Astrocyte of the spinal cord (primary cell): ENCODE data around the gene PHACTR4.

Source experiments
- DNase-seq: peaks from one replicate; pipeline ENCODE4 v3.0.0; 2011; ENCODE audit warnings: low read depth, low spot score
- H3K4me3 ChIP-seq: 2 replicates; pipeline ENCODE4 v1.5.1; 2011; ENCODE audit warnings: low read depth, mild to moderate bottlenecking, low read length, moderate library complexity
- in situ Hi-C: cut with HindIII; loops from 2 replicates; pipeline ENCODE4 v1.10.0; 2017; ENCODE audit warnings: low sequenced_read_pairs
- TF ChIP-seq, protein P1 (sequence below): IDR thresholded peaks from 2 replicates; pipeline ENCODE4 v1.5.1; 2012; ENCODE audit warnings: low read depth, mild to moderate bottlenecking, low read length, inconsistent platforms

The PHACTR4 gene

DNA sequence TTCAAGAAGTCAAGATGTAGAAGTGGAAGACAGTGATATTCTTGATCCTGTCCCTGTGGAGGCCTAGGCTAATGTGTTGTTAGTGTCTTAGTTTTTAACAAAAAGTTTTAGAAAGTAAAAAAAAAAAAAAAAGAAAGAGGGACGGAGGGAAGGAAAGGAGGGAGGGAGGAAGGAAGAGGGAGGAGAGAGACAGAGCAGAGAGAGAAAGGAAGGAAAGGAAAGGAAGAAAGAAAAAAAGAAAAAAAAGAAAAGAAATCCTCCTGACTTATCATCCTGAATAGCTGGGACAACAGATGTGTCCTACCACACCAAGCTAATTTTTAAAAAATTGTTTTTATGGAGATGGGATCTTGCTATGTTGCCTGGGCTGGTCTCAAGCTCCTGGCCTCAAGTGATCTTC is 24.6 kb downstream of the PHACTR4 start:
- H3K4me3 ChIP-seq: no peak overlapping the region
- no peak for DNase-seq
- TF ChIP-seq, protein P1, sequence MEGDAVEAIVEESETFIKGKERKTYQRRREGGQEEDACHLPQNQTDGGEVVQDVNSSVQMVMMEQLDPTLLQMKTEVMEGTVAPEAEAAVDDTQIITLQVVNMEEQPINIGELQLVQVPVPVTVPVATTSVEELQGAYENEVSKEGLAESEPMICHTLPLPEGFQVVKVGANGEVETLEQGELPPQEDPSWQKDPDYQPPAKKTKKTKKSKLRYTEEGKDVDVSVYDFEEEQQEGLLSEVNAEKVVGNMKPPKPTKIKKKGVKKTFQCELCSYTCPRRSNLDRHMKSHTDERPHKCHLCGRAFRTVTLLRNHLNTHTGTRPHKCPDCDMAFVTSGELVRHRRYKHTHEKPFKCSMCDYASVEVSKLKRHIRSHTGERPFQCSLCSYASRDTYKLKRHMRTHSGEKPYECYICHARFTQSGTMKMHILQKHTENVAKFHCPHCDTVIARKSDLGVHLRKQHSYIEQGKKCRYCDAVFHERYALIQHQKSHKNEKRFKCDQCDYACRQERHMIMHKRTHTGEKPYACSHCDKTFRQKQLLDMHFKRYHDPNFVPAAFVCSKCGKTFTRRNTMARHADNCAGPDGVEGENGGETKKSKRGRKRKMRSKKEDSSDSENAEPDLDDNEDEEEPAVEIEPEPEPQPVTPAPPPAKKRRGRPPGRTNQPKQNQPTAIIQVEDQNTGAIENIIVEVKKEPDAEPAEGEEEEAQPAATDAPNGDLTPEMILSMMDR: no peak
- in situ Hi-C loops: no loop called here

DNA sequence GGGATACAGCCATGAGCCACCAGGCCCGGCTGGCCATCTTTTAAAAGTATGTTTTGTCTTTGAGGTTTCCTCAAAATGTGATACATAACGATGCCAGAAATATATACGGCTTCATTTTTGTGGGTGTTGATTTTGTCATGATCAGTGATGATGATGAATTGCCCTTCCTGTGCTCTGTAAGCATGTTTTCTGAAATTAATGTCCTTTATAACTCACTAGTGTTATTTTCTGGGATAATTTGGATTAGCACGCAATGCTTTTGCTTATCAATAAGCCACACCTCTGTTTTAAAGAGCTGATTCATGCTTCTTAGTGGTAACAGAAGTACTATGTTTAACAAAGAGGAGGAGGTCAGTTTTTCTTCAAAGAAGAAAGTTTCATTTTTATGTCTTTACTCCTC is 25.6 kb downstream of the PHACTR4 start:
- no peak overlapping the region for H3K4me3 ChIP-seq
- TF ChIP-seq, protein P1: no peak
- no peak for DNase-seq
- in situ Hi-C loops: no loop called here

DNA sequence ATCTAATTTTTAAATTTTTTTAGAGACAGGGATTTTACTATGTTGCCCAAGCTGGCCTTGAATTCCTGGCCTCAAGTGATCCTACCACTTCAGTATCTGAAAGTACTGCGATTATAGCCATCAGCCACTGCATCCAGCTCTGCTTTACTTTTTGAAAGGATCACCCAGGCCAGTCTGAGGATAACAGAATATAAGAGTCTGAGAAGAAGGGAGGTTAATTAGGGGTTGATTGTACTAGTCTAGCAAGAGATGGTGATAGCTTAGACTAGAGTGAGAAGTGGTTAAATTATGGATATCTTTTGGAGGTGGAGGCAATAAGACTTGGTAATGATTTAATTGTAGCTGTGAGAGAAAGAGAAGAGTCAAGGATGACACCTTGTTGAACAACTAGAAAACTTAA is 32.2 kb downstream of the PHACTR4 start:
- no peak for DNase-seq
- TF ChIP-seq, protein P1: no peak
- in situ Hi-C loops: no loop called here
- no peak overlapping the region for H3K4me3 ChIP-seq

DNA sequence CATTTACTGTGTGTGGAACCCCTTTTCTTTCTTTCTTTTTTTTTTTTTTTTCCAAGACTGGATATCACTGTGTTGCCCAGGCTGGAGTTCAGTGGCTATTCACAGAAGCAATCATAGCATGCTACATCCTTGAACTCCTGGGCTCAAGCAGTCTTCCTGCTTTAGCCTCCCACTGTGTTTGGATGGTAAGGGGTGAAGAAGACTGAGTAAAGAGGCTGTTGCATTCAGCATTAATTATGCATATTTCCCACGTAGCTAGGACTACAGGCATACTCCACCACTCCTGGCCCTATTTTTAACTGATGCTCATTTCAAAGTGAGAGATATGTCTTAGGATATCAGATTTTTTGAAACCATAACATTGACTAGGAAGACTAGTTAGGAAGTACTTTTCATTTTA is 39.5 kb downstream of the PHACTR4 start:
- no peak overlapping the region for H3K4me3 ChIP-seq
- DNase-seq: no peak
- TF ChIP-seq, protein P1: no peak
- in situ Hi-C loops: no loop called here

DNA sequence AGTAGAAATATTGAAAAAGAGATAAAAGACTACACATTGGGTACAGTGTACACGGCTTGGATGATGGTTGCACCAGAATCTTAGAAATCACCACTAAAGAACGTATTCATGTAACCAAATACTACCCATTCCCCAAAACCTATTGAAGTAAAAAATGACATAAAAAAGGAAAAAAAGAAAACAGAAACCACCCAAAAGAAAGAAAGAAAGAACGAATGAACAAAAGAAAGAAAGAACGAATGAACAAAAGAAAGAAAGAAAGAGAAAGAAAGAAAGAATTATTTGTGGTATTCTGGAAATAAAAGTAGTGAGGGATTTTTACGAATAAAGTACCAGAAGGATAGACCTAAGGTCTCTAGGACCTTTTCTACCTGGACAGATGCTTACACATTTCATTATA is 42.1 kb downstream of the PHACTR4 start:
- DNase-seq: no peak
- in situ Hi-C loops: no loop called here
- H3K4me3 ChIP-seq: no peak overlapping the region
- TF ChIP-seq, protein P1: no peak

DNA sequence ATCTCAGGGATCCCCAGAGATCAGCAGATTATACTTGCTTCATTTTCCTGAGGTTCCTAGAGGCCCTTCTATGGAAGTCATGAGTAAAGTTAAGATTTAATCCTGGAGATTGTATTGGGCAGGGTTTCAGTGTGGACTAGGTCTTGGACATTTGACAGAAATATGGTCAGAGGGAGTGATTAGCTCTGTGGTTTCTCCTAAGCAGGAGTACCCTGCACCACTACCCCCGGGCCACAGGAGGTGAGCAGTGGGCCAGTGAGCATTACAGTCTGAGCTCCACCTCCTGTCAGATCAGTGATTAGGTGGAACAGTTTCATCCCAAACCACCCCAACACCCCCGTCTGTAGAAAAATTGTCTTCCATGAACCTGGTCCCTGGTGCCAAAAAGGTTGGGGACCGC is 43.2 kb downstream of the PHACTR4 start:
- peak; percentile 36 for DNase-seq
- H3K4me3 ChIP-seq: no peak overlapping the region
- in situ Hi-C loops: no loop called here
- TF ChIP-seq, protein P1: no peak
